Measurements from ENCODE around the gene NOXO1.

The NOXO1 gene

DNA sequence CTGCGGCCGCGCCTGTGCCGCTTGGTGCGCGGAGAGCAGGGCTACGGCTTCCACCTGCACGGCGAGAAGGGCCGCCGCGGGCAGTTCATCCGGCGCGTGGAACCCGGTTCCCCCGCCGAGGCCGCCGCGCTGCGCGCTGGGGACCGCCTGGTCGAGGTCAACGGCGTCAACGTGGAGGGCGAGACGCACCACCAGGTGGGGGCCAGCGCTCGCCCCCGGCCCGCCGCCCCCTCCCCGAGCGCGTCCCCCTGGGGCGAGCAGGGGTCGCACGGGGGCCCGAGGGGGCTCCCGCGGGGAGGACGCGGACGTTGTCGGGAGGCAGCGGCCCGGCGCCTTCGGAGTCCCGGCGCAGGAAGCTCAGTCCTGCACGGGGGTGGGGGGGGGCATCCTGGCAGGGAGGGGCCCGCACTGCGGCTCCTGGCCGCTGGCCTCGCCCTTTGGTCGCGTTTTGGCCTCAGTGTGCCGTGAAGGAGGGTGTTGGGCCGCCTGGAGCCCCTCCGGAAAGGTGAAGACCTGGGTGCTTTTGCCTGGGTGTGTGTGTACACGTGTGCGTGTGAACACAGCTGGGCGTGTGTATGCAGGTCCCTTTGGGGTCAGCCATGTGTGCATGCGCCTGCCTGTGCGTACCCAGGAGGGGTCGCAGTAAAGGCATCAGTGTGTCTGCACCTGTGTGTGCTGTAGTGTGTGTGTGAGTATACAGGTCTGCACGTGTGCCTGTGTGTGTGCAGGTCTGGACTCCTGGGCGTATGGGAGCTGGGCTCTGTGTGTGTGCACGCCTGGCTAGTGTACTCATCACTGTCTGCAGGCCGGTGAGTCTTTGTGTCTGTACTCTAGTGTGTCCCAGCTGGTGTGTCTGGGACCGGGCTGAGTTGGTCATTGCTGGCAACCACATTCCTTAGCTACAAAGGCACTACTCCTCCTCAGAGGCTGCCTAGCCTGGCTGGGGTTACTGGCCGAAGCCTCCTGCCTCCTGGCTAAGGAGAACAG, 46.0 kb upstream of the NOXO1 start:
- no peak for DNase-seq (ENCODE audit: low spot score)
- peak overlapping the region; percentile 85 for H3K27ac ChIP-seq
- CTCF ChIA-PET: interaction anchor here (0.5 to 1.1 kb wide), 6 partner anchors 11 to 930 kb away, joined by 3 to 6 read pairs (median 3); no protein-coding TSS in a partner anchor
- TF ChIP-seq, protein P1, sequence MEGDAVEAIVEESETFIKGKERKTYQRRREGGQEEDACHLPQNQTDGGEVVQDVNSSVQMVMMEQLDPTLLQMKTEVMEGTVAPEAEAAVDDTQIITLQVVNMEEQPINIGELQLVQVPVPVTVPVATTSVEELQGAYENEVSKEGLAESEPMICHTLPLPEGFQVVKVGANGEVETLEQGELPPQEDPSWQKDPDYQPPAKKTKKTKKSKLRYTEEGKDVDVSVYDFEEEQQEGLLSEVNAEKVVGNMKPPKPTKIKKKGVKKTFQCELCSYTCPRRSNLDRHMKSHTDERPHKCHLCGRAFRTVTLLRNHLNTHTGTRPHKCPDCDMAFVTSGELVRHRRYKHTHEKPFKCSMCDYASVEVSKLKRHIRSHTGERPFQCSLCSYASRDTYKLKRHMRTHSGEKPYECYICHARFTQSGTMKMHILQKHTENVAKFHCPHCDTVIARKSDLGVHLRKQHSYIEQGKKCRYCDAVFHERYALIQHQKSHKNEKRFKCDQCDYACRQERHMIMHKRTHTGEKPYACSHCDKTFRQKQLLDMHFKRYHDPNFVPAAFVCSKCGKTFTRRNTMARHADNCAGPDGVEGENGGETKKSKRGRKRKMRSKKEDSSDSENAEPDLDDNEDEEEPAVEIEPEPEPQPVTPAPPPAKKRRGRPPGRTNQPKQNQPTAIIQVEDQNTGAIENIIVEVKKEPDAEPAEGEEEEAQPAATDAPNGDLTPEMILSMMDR (conservative IDR thresholded peaks at IDR 0.05; ENCODE audit: low read depth): no peak
- POLR2A ChIA-PET (ENCODE audit: low non-redundant PET): interaction anchor here (0.6 kb wide), 1 partner anchor 12 kb away, joined by 4 read pairs; no protein-coding TSS in a partner anchor

GRCh38 chr16:2026461-2027023, 45.3 kb upstream of the NOXO1 start, which contains the start of gene NHERF2:
Gene NHERF2 (plus strand): TSS chr16:2026902. CDS start chr16:2027006, 104 bp downstream.
- CTCF ChIA-PET: interaction anchor here (0.6 kb wide), 2 partner anchors 127 to 929 kb away, joined by 3 read pairs; no protein-coding TSS in a partner anchor
- TF ChIP-seq, protein P1 (conservative IDR thresholded peaks at IDR 0.05; ENCODE audit: low read depth): no peak
- DNase-seq (ENCODE audit: low spot score): peak; percentile 55
- POLR2A ChIA-PET (ENCODE audit: low non-redundant PET): no interaction called here
- H3K27ac ChIP-seq: peak within 1 kb of the TSS; percentile 85

DNA sequence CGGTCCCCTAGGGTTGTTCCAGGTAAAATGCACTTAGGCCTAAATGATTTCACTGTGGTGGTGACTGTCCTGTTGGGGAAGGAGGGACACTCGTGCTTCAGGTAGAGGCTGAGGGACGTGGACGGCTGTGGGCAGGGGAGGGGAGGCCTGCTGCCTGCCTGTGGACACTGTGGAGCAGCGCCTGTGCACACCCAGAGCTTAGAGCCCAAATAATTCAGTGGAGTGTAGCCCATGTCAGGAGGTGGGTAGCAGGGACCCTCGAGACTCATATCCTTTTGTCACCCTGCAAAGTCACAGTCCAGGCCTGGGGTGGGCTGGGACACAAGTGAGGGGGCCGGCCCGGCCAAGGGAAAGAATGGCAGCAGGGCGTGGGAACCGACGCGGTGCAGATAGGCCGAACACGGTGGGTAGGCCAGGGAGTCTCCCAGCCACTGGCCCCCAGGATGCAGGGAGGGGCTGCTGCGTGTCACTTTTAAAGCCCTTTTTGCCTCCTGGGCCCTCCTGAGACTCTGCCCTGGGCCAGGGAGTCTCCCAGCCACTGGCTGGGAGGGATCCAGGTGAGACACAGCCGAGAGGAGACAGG, 44.7 kb upstream of the NOXO1 start:
- CTCF ChIA-PET: interaction anchor here (0.6 kb wide), 2 partner anchors 127 to 929 kb away, joined by 3 read pairs; no protein-coding TSS in a partner anchor
- no peak for DNase-seq (ENCODE audit: low spot score)
- TF ChIP-seq, protein P1 (conservative IDR thresholded peaks at IDR 0.05; ENCODE audit: low read depth): no peak
- POLR2A ChIA-PET (ENCODE audit: low non-redundant PET): no interaction called here
- H3K27ac ChIP-seq: peak overlapping the region; percentile 85

DNA sequence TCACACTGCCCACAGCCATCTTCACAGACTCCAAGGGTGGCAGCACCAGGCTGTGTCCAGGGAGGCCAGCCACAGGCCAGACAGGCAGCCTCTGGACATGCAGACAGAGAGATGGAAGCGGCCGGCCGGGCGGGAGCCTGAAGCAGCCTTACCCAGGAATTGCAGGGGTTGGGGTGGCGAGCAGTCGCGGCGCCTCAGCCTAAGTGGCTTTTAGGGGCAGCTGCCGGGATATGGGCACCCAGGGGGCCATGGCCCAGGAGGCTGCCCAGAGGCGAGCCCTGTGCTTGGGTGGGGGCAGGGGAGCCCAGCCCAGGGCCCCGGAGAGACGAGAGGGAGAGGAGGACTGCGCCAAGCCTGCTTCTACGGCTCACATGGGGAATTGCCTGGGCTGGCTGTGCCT, 44.0 kb upstream of the NOXO1 start:
- no peak for DNase-seq (ENCODE audit: low spot score)
- ChIA-PET CTCF (no interaction called here), POLR2A (ENCODE audit: low non-redundant PET) (no interaction called here)
- H3K27ac ChIP-seq: peak overlapping the region; percentile 85
- TF ChIP-seq, protein P1 (conservative IDR thresholded peaks at IDR 0.05; ENCODE audit: low read depth): no peak

DNA sequence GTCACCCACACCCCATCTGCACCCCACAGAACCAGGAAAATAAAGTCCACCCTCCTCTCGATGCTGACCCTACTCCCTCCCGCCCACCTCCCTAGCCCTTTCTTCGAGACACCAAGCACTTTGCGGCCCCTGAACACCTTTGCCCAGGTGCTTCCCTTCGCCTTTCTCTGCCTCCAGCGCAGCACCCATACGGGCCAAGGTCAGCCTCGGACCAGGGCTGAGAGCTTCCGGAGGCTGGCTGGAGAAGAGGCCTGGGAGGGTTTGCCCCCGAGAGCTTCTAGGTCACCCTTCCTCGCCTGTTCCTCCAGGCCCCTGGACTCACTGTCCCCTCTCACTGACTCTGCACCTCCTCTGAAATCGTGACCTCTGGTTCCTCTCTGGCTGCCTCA, 42.8 kb upstream of the NOXO1 start:
- no peak for DNase-seq (ENCODE audit: low spot score)
- TF ChIP-seq, protein P1 (conservative IDR thresholded peaks at IDR 0.05; ENCODE audit: low read depth): no peak
- CTCF ChIA-PET: interaction anchor here (0.9 kb wide), 2 partner anchors 33 to 117 kb away, joined by 3 read pairs; no protein-coding TSS in a partner anchor
- H3K27ac ChIP-seq: peak overlapping the region; percentile 85
- POLR2A ChIA-PET (ENCODE audit: low non-redundant PET): no interaction called here

Measured in RWPE1 (cell line).